IMR-90 (cell line): ENCODE results near the gene SESN2. TPM values are rescaled to one million over a fixed set of nuclear protein-coding genes. Genes with fewer than 3 reads are reported as not detected.
A peak's percentile ranks its signal among the peaks of the same experiment; 100 is the strongest.

Experiments
- ATAC-seq: fragments of 200-7000 bp; cut with Tn5 transposase; 2 replicates; pipeline ENCODE4 v1.9.1; 2020; ENCODE audit warnings: low read depth, mild to moderate bottlenecking, moderate library complexity
- BruUV-seq: library from RNA; stranded (reverse); fragments of 400-500 nt; replicated peaks from 2 replicates; lab custom pipeline; 2021; lab: Mats Ljungman, UMichigan
- CTCF ChIA-PET: fragments of 300-600 bp; formaldehyde crosslinking; extraction: SDS; loops from one replicate; lab custom pipeline; 2021; ENCODE audit warnings: antibody characterized with exemption; lab: Yijun Ruan, JAX
- POLR2A ChIA-PET: fragments of 300-600 bp; sonication (Branson Sonifier 250); formaldehyde crosslinking; loops from one replicate; lab custom pipeline; 2022; ENCODE audit warnings: antibody characterized with exemption; ENCODE audit not compliant: unreplicated experiment; lab: Charles Lee
- DNase-seq: peaks from one replicate; pipeline ENCODE4 v3.0.0; 2013
- H2AFZ ChIP-seq: replicated peaks from 2 replicates; pipeline ENCODE3; 2013; ENCODE audit warnings: low read length, mild to moderate bottlenecking; ENCODE audit not compliant: poor library complexity
- H2AK5ac ChIP-seq: 2 replicates; pipeline ENCODE4 v1.6.1; 2013; ENCODE audit warnings: low read depth, low read length, inconsistent platforms
- H2AK9ac ChIP-seq: replicated peaks from 2 replicates; pipeline ENCODE3; 2013; ENCODE audit warnings: mild to moderate bottlenecking, low read depth, low read length, moderate library complexity; ENCODE audit not compliant: poor library complexity
- H2BK120ac ChIP-seq: 2 replicates; pipeline ENCODE4 v1.6.1; 2013; ENCODE audit warnings: low read depth, low read length, inconsistent platforms
- H2BK15ac ChIP-seq: 3 replicates; pipeline ENCODE4 v1.6.1; 2013; ENCODE audit warnings: low read depth, low read length, inconsistent platforms
- H2BK20ac ChIP-seq: 2 replicates; pipeline ENCODE4 v1.6.1; 2013; ENCODE audit warnings: low read depth, mild to moderate bottlenecking, inconsistent platforms, low read length, moderate library complexity
- H2BK5ac ChIP-seq: 2 replicates; pipeline ENCODE4 v1.6.1; 2013; ENCODE audit warnings: mild to moderate bottlenecking, low read depth, low read length, inconsistent platforms; ENCODE audit not compliant: poor library complexity, severe bottlenecking
- H3K14ac ChIP-seq: replicated peaks from 2 replicates; pipeline ENCODE4 v1.6.1; 2013; ENCODE audit warnings: low read depth, low read length, inconsistent platforms
- H3K18ac ChIP-seq: 2 replicates; pipeline ENCODE4 v1.6.1; 2013; ENCODE audit warnings: low read depth, low read length, control low read depth
- H3K23ac ChIP-seq: 2 replicates; pipeline ENCODE4 v1.6.1; 2013; ENCODE audit warnings: low read depth, low read length, inconsistent platforms
- H3K27ac ChIP-seq: 2 replicates; pipeline ENCODE4 v1.5.1; 2013; ENCODE audit warnings: mild to moderate bottlenecking, control low read depth, low read length; ENCODE audit not compliant: insufficient read depth
- H3K27me3 ChIP-seq: 2 replicates; pipeline ENCODE4 v1.6.1; 2013; ENCODE audit warnings: low read length; ENCODE audit not compliant: control insufficient read depth, insufficient read depth
- H3K36me3 ChIP-seq: 2 replicates; pipeline ENCODE4 v1.6.1; 2013; ENCODE audit warnings: low read length, mixed read lengths; ENCODE audit not compliant: control insufficient read depth, insufficient read depth
- H3K4ac ChIP-seq: 2 replicates; pipeline ENCODE4 v1.6.1; 2013; ENCODE audit warnings: low read depth, low read length, inconsistent platforms
- H3K4me1 ChIP-seq: 2 replicates; pipeline ENCODE4 v1.6.1; 2013; ENCODE audit warnings: low read length, mixed read lengths; ENCODE audit not compliant: control insufficient read depth, insufficient read depth
- H3K4me2 ChIP-seq: 2 replicates; pipeline ENCODE4 v1.6.1; 2013; ENCODE audit warnings: low read depth, mild to moderate bottlenecking, control low read depth, low read length, moderate library complexity
- H3K4me3 ChIP-seq: 2 replicates; pipeline ENCODE4 v1.5.1; 2013; ENCODE audit warnings: low read depth, mild to moderate bottlenecking, control low read depth, low read length, moderate library complexity; ENCODE audit not compliant: insufficient read depth
- H3K56ac ChIP-seq: 2 replicates; pipeline ENCODE4 v1.6.1; 2013; ENCODE audit warnings: low read length, inconsistent platforms; ENCODE audit not compliant: insufficient read depth; ENCODE audit errors: extremely low read depth
- H3K79me1 ChIP-seq, 2 experiments: 2 replicates each; pipeline ENCODE4 v1.6.1; 2013; ENCODE audit warnings: low read length in 2 of 2, inconsistent platforms in 1 of 2, low read depth in 1 of 2
- H3K9ac ChIP-seq: 2 replicates; pipeline ENCODE4 v1.6.1; 2013; ENCODE audit warnings: low read depth, low read length, control low read depth
- H3K9me1 ChIP-seq: 2 replicates; pipeline ENCODE4 v1.6.1; 2013; ENCODE audit warnings: low read length, inconsistent platforms; ENCODE audit not compliant: insufficient read depth
- H3K9me3 ChIP-seq: 2 replicates; pipeline ENCODE4 v1.6.1; 2013; ENCODE audit warnings: low read length; ENCODE audit not compliant: control insufficient read depth, insufficient read depth
- H4K20me1 ChIP-seq: 2 replicates; pipeline ENCODE4 v1.6.1; 2013; ENCODE audit warnings: low read length, inconsistent platforms; ENCODE audit not compliant: insufficient read depth
- H4K5ac ChIP-seq: 2 replicates; pipeline ENCODE4 v1.6.1; 2013; ENCODE audit warnings: mild to moderate bottlenecking, low read depth, low read length, control low read depth
- H4K8ac ChIP-seq, 2 experiments: 2 replicates each; pipeline ENCODE4 v1.6.1; 2013; ENCODE audit warnings: low read depth in 2 of 2, low read length in 2 of 2, control low read depth in 1 of 2, inconsistent platforms in 1 of 2
- H4K91ac ChIP-seq: 2 replicates; pipeline ENCODE4 v1.6.1; 2013; ENCODE audit warnings: low read depth, low read length, inconsistent platforms; ENCODE audit not compliant: insufficient read depth
- BHLHE40 ChIP-seq: fragments of 150-350 bp; IDR thresholded peaks from 2 replicates; pipeline ENCODE4 v1.6.1; 2016; ENCODE audit warnings: mild to moderate bottlenecking, low read depth, low read length
- CEBPB ChIP-seq: IDR thresholded peaks from 2 replicates; pipeline ENCODE4 v1.6.1; 2012; ENCODE audit warnings: low read depth, low read length, improper control_type of control experiment
- CHD1 ChIP-seq: IDR thresholded peaks from 2 replicates; pipeline ENCODE4 v1.6.1; 2012; ENCODE audit warnings: low read depth, low read length, improper control_type of control experiment
- MAFK ChIP-seq: IDR thresholded peaks from 2 replicates; pipeline ENCODE4 v1.6.1; 2012; ENCODE audit warnings: low read depth, low read length, improper control_type of control experiment
- RCOR1 ChIP-seq: IDR thresholded peaks from 2 replicates; pipeline ENCODE4 v1.6.1; 2012; ENCODE audit warnings: mild to moderate bottlenecking, low read length, improper control_type of control experiment; ENCODE audit not compliant: insufficient replicate concordance
- SMC3 ChIP-seq: fragments of 150-350 bp; IDR thresholded peaks from 2 replicates; pipeline ENCODE4 v1.6.1; 2016; ENCODE audit warnings: low read depth, mild to moderate bottlenecking, antibody characterized with exemption, low read length, moderate library complexity
- WGBS, 2 experiments: methylation state at CpG; one replicate each; pipeline versions ENCODE4 v1.1.5 to v1.1.7; 2013; ENCODE audit warnings: missing lambda C conversion rate in 2 of 2; ENCODE audit not compliant: insufficient read length in 1 of 2; ENCODE audit errors: extremely low coverage in 2 of 2; 5-methylcytosine and 5-hydroxymethylcytosine counted together
- dilution Hi-C: fragments of 300-500 bp; cut with HindIII; formaldehyde crosslinking; loops from one replicate; pipeline ENCODE4 v1.14.3; 2018; ENCODE audit warnings: low sequenced_read_pairs; ENCODE audit not compliant: unreplicated experiment
- in situ Hi-C: fragments of 300-500 bp; cut with MboI; formaldehyde crosslinking; loops from 3 replicates; pipeline ENCODE4 v1.14.3; 2019; ENCODE audit warnings: low sequenced_read_pairs, inconsistent platforms, mixed read lengths
- intact Hi-C: fragments of 100-400 bp; cut with micrococcal nuclease; formaldehyde crosslinking; loops from 2 replicates; pipeline ENCODE4 v1.10.0; 2022
- polyA plus RNA-seq, 3 experiments: library from polyadenylated mRNA; depleted of rRNA; stranded (reverse); fragments of >200 nt; gene quantifications; 2 replicates each; pipeline ENCODE4 v1.2.3, GENCODE V29; 2012; ENCODE audit warnings: low replicate concordance in 1 of 3
- total RNA-seq: library from RNA; depleted of rRNA; stranded (reverse); fragments of >200 nt; gene quantifications from 2 replicates; pipeline ENCODE4 v1.2.3, GENCODE V29; 2012
- TF ChIP-seq, protein P1 (sequence below): conservative IDR thresholded peaks from 2 replicates; pipeline ENCODE4 v1.5.1; 2012; ENCODE audit warnings: mild to moderate bottlenecking, low read depth, low read length, improper control_type of control experiment
- TF ChIP-seq, protein P2 (sequence below): fragments of 150-350 bp; IDR thresholded peaks from 2 replicates; pipeline ENCODE4 v1.6.1; 2016; ENCODE audit warnings: low read depth, mild to moderate bottlenecking, low read length, moderate library complexity, borderline replicate concordance

The SESN2 gene
- total and polyA plus RNA-seq, 2 of the 4 experiments (the other 2 are of a cell fraction) = 10.2 to 20.9 TPM

DNA sequence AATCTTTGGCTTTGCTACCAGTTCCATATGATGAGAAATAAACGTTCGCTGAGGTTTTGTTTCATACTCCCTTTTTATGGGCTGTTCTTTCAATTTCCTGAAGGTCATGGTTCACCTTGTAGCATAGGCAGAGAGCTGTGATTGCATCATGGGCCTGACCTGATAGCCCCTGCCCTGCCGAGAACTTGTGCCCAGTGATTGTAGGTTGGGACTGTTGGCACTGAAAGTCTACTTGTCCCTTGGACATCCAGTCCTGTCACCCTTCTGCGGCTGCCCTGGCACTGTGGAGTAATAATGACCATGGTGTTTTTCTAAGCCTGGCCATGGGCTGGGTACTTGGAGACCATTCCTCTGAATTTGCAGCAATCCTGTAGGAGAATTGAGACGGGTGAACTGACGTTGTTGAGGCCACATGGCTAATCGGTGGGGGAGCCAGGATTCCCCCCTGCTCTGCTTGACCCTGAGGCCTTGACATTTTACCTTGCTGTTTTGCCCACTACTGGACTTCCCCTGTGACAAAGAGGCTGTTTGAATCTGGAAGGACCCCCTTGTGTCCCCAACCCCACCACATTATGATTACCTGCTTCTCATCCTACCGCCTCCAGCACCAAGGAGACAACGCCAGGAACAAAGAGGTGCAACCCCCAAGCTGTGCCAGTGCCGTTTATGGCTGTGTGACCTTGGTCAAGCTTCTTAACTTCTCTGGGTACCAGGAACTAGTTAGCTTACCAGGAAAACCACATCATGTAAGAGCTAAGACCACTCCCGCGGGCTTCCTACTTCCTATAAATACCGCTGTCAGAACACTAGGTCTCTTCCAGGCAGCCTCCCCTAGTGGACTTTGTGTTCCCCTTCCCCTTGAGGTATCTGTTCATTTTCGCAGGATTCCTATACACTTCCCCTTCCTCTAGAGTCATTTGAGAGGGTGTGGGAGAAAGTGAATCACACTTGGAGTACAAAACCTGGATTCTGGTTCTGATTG lies 23.4 kb downstream of the SESN2 start:
- TF ChIP-seq SMC3 (no peak), CHD1 (no peak), BHLHE40 (no peak), RCOR1 (no peak), CEBPB (0 out of 2 replicates have a peak, but pooled peaks have one; percentile 31), MAFK (no peak)
- TF ChIP-seq, protein P1, sequence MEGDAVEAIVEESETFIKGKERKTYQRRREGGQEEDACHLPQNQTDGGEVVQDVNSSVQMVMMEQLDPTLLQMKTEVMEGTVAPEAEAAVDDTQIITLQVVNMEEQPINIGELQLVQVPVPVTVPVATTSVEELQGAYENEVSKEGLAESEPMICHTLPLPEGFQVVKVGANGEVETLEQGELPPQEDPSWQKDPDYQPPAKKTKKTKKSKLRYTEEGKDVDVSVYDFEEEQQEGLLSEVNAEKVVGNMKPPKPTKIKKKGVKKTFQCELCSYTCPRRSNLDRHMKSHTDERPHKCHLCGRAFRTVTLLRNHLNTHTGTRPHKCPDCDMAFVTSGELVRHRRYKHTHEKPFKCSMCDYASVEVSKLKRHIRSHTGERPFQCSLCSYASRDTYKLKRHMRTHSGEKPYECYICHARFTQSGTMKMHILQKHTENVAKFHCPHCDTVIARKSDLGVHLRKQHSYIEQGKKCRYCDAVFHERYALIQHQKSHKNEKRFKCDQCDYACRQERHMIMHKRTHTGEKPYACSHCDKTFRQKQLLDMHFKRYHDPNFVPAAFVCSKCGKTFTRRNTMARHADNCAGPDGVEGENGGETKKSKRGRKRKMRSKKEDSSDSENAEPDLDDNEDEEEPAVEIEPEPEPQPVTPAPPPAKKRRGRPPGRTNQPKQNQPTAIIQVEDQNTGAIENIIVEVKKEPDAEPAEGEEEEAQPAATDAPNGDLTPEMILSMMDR = no peak
- TF ChIP-seq, protein P2, sequence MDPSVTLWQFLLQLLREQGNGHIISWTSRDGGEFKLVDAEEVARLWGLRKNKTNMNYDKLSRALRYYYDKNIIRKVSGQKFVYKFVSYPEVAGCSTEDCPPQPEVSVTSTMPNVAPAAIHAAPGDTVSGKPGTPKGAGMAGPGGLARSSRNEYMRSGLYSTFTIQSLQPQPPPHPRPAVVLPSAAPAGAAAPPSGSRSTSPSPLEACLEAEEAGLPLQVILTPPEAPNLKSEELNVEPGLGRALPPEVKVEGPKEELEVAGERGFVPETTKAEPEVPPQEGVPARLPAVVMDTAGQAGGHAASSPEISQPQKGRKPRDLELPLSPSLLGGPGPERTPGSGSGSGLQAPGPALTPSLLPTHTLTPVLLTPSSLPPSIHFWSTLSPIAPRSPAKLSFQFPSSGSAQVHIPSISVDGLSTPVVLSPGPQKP = no peak
- Histone ChIP-seq H2BK5ac (no peak overlapping the region), H3K4me1 (no peaks in the 10 kb centered on the region), H4K5ac (no peak overlapping the region), H4K20me1 (peaks cover 34% of the 10 kb centered on the region), H3K4ac (no peak overlapping the region), H3K27me3 (no peaks in the 10 kb centered on the region), H2BK15ac (no peak overlapping the region), H2BK120ac (no peak overlapping the region), H4K91ac (no peak overlapping the region), H2BK20ac (no peak overlapping the region), H3K23ac (no peak overlapping the region), H3K27ac (no peak overlapping the region), H4K8ac (no peak overlapping the region), H3K36me3 (peaks cover 50% of the 10 kb centered on the region), H3K79me1 (peaks cover 11 to 45% of the 10 kb centered on the region in 2 experiments), H3K9me3 (no peaks in the 10 kb centered on the region), H3K14ac (no peak overlapping the region), H3K4me2 (no peak overlapping the region), H3K56ac (no peak overlapping the region), H2AFZ (no peak overlapping the region), H3K4me3 (no peak overlapping the region), H3K18ac (no peak overlapping the region), H3K9me1 (peaks cover 15% of the 10 kb centered on the region), H2AK9ac (no peak overlapping the region), H3K9ac (no peak overlapping the region), H2AK5ac (no peak overlapping the region)
- dilution Hi-C loops = no loop called here
- in situ Hi-C loops = no loop called here
- intact Hi-C loops = no loop called here
- no TSS peak for BruUV-seq
- DNase-seq (no peak), ATAC-seq (no peak)
- POLR2A ChIA-PET = no interaction called here
- whole genome bisulfite sequencing, 2 experiments = 89% methylated on average over 6 of the region's 14 CpGs; no CpG with 5 or more reads in 1 of the 2 experiments
- CTCF ChIA-PET = no interaction called here
